DMS79 treated with DMSO at 0.1 percent for 48 hours (cell line): ENCODE results near the gene LANCL2.
"Not testable (repeated sequence)": the region's sequence is repeated elsewhere in the genome, so short reads cannot be mapped to it uniquely, and the experiment has no call there.

ENCODE experiments used
- DNase-seq: peaks from one replicate; lab custom pipeline; 2025; lab: John Stamatoyannopoulos, UW

The LANCL2 gene

DNA sequence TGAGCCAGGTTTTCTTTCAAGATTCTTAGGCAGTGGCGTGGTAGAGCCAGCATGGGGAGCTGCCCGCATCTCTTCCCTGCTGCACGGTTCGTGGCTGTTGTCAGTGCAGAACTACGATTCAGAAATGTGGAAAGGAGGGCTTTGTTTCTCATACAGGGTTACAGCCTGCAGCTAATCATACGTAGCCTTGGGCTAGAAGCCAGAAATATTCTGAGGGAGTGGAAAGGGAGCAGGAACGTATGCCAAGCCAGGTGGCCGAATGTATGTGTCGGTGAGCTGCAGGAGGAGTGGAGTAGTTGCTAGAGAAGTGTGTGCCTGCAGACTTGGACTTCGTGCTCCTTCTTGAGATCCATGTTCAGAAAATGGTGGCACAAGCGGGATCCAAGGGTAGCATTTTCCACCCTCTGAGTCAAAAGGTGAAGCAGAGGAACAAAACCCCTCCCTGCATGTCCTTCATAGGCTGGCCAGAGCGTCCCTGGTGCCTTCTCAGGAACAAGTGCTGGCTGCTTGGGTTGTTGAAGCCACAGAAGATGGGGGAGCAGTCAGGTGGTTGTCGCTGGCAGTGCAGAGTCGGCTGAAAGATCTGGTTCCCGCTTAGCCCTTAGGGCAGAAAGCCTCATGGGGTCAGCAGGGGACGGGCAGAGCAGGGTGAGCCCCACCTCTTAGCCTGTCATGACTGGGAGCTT, 40.9 kb downstream of the LANCL2 start:
- DNase-seq: peak; percentile 91

- peak; percentile 89 for DNase-seq
These were observed 44.5 kb downstream of the LANCL2 start for GRCh38 chr7:55409482-55410225.

- DNase-seq: no peak
These were observed 45.6 kb downstream of the LANCL2 start for GRCh38 chr7:55410667-55411239.

DNA sequence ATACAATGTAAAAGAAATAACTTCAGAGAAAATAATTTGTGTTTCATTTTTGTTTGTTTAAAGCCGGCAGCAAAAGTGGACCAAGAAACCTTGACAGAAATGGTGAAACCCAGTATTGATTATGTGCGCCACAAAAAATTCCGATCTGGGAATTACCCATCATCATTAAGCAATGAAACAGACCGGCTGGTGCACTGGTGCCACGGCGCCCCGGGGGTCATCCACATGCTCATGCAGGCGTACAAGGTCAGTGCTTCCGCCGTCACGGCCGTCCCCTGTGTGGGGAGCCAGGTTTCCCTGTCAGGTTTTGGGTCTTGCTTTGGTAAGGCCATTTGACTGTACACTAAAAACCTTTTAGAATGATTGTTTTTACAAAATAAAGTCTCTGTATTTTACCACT, 46.7 kb downstream of the LANCL2 start:
- no peak for DNase-seq

GRCh38 chr7:55413442-55413841, 48.3 kb downstream of the LANCL2 start:
- no peak for DNase-seq

- peak; percentile 74 for DNase-seq
These were observed 50.1 kb downstream of the LANCL2 start for GRCh38 chr7:55415173-55415778.

DNA sequence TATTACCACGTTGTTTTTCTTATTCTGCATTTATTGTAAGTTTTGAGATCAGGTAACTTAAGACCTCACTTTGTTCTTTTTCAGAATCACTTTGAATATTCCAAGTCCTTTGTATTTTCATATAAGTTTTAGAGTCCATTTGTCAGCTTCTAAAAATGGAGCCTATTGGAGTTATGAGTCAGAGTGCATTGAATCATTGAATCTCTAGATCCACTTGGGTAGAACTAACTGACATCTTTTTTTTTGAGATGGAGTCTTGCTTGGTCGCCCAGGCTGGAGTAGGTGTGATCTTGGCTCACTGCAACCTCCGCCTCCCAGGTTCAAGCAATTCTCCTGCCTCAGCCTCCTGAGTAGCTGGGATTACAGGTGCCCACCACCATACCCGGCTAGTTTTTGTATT, 52.3 kb downstream of the LANCL2 start:
- DNase-seq: not testable (repeated sequence)

- DNase-seq: peak; percentile 48
These were observed 55.4 kb downstream of the LANCL2 start for GRCh38 chr7:55420530-55420929.

GRCh38 chr7:55423277-55423711, 58.2 kb downstream of the LANCL2 start:
- no peak for DNase-seq

DNA sequence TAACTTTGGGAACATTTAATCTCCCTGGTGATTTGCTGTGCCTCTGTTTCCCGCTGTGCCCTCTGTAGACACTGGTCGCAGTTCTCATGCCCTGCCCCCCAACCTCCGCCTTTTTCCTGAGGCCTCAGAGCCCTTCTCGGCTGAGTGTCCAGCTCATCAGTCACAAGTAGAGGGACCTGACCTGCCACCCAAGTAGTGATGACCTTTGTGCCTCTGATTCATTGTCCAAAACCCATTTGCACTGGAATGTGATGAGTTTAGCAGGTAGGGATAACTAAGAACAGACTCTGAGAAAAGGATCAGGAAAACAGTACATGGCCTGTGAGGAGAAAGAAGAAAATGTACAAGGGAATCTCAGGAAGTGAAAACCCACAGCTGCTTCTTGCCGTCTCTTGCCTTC, 58.8 kb downstream of the LANCL2 start:
- DNase-seq: no peak

DNA sequence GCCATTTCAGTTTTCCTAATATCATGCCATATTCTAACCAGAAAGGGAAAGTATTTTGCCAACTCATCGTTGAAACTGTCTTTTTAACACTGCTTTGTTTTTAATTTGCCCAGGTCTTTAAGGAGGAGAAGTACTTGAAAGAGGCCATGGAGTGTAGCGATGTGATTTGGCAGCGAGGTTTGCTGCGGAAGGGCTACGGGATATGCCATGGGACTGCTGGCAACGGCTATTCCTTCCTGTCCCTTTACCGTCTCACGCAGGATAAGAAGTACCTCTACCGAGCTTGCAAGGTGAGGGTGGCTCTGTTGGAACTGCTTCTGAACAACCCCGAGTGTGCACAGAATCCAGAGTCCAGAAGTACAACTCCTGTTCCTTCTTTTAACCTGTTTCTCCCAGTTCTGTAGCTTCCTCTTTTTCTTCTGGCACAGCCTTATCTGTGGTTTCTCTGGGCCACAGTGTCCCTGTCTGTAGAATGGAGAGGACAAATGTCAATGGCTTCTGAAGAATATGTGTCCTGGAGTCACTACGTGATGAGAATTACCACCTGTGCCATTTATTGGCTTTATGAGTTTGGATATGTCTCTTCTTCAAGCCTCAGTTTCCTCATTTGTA, 60.1 kb downstream of the LANCL2 start:
- DNase-seq: no peak

- DNase-seq: no peak
These were observed 61.5 kb downstream of the LANCL2 start for GRCh38 chr7:55426676-55427075.

DNA sequence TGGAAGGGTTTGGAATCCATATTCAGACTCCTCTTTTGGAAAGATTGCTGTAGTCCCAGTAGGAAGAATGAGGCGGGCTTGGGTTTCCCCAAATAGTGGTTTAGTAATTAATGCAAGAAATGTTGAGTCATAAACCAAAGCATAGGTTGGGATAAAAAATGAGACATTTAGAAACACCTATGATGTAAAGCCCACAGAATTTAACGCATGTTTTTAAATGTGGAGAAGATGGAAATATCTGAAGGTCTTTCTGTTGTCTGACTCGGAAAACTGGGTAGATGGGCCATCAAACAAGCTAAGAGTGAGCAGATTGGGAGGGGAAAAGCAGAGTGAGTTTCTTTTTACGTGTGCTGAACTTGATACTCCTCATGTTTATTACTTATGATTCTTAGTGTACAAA, 62.2 kb downstream of the LANCL2 start:
- no peak for DNase-seq

DNA sequence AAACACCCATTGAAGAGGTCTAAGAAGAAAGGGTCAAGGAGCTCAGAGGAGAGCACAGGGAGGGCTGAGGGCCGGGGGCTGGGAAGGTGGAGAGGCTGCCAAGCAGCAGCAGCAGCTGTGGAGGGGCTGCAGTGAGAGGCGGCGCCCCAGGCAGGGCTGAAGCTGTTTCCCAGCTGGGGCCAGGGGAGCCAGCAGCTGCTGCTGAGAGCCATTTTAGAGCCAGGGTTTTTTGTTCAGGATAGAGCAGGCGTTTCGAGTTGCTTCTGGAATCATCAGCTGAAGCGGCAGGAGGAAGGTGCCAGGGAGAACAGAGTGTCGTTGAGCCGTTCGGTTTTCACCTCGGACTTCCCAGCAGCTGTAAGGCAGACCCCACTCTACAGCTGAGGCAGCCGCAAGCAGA, 62.7 kb downstream of the LANCL2 start:
- DNase-seq: peak; percentile 98

DNA sequence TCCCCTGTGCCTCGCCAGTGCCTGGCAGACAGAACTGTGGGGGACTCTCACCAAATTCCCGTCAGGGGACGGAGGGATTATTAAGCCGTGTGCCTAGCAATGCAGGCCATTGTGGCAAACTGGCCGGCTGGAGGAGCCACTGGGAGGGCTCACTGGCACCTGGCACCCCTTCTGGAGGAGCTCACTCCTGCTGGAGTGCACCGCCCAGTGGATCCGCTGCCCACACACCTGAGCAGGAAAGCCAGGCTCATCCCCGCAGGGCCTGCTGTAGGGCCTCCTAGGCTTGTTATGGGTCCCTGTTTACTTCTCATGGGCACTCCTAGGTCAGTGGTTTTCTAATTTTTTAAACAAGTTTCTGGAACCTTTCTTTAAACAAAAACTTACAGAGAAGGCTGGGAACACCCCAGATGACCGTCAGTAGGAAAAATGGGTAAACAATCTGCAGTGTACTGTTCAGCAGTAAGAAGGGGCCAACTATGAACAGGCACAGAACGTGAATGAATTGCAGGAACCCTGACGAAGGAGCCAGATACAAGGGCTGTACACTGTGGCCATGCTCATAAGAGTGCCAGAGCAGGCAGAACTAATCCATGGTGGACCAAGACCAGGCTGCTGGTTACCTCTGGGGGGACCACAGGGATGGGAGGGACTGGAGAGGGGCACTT, 64.8 kb downstream of the LANCL2 start:
- no peak for DNase-seq

GRCh38 chr7:55431898-55432297, 66.8 kb downstream of the LANCL2 start:
- no peak for DNase-seq

GRCh38 chr7:55432506-55432905, 67.4 kb downstream of the LANCL2 start:
- no peak for DNase-seq

DNA sequence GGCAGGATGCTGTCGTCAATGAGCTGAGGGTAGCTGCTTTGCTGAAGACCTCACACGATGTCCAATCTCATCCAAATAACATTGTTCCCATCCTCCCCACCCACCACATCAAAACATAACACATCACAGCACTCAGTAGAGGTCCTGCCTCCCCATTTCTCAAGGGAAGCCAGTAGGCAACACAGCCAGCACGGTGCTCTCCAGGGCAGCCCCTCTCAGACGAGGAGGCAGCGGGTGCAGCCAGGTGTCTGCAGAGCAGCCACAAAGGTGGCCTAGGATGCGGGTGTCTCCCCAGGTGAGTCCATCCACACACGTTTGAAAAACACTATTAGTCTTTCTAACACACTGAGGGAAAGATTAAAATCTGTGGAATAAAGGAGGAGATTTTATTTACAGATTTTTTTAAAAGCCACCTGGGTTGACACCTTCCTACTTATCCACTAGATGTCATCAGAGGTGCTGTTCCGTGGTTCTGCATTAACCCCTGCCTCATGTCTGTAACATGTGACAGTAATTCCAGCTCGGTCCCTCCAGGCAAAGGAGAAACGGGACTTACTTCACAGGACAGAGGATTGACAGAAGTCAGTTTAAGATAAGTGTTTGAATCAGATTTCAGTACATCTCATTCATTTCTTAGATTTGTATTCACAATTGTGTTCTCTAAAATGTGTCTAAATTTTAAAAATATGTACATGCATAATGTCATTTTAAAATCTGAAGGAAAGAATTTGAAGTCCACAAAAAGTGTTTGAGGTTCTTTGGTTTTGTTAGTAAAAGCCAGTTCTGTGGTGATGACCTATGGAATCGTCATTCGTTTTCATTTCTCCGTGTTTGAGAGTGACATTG, 68.0 kb downstream of the LANCL2 start:
- DNase-seq: no peak

GRCh38 chr7:55435466-55435865, 70.3 kb downstream of the LANCL2 start:
- DNase-seq: no peak

- DNase-seq: no peak
These were observed 71.3 kb downstream of the LANCL2 start for GRCh38 chr7:55436457-55436856.

GRCh38 chr7:55437375-55437774, 72.2 kb downstream of the LANCL2 start:
- no peak for DNase-seq
